Upper lobe of left lung (tissue), 6 donors: ENCODE measurements around the gene GABRB2. TPM values are rescaled to one million over a fixed set of nuclear protein-coding genes. Genes with fewer than 3 reads are reported as not detected.

Experiments used
- ATAC-seq, 2 donors: fragments of 200-7000 bp; cut with Tn5 transposase; one replicate each; pipeline ENCODE4 v1.9.1; 2022; ENCODE audit warnings: mild to moderate bottlenecking in 2 of 2, moderate library complexity in 2 of 2; ENCODE audit not compliant: low FRiP score in 2 of 2
- DNase-seq, 2 donors: peaks; one replicate each; pipeline ENCODE4 v3.0.0-alpha.2; 2019 to 2020
- H3K27ac ChIP-seq, 4 donors: fragments of 200-600 bp; sonication (generic); one replicate each; pipeline ENCODE4 v1.5.1; 2016 to 2019
- H3K27me3 ChIP-seq, 4 donors: fragments of 200-600 bp; sonication (generic); one replicate each; pipeline ENCODE4 v1.5.1; 2017 to 2019
- H3K36me3 ChIP-seq, 4 donors: fragments of 200-600 bp; sonication (generic); one replicate each; pipeline ENCODE4 v1.5.1; 2016 to 2019
- H3K4me1 ChIP-seq, 4 donors: fragments of 200-600 bp; sonication (generic); one replicate each; pipeline ENCODE4 v1.5.1; 2018 to 2019
- H3K4me3 ChIP-seq, 4 donors: fragments of 200-600 bp; sonication (generic); one replicate each; pipeline ENCODE4 v1.5.1; 2017 to 2019; ENCODE audit warnings: mild to moderate bottlenecking in 2 of 4, moderate library complexity in 1 of 4
- H3K9me3 ChIP-seq, 4 donors: fragments of 200-600 bp; sonication (generic); one replicate each; pipeline ENCODE4 v1.5.1; 2018 to 2019
- EP300 ChIP-seq, 4 donors: sonication (generic); formaldehyde crosslinking; IDR thresholded peaks; one replicate each; pipeline ENCODE4 v1.5.1; 2017; ENCODE audit warnings: antibody characterized with exemption in 4 of 4, control low read depth in 2 of 4
- POLR2A ChIP-seq, 4 donors: fragments of 450-650 bp; IDR thresholded peaks; one replicate each; pipeline ENCODE4 v1.5.1; 2016 to 2017; ENCODE audit warnings: antibody characterized with exemption in 4 of 4, mild to moderate bottlenecking in 2 of 4
- POLR2AphosphoS5 ChIP-seq, 2 donors: sonication (generic); formaldehyde crosslinking; IDR thresholded peaks; one replicate each; pipeline ENCODE4 v1.5.1; 2017; ENCODE audit warnings: antibody characterized with exemption in 2 of 2
- WGBS, 2 donors: methylation state at CpG; one replicate each; pipeline ENCODE4 v1.1.5; 2017 to 2018; 5-methylcytosine and 5-hydroxymethylcytosine counted together
- total RNA-seq, 6 donors: library from RNA; depleted of rRNA in 4 of 6; stranded (reverse); fragments of >200 nt in 4 of 6; gene quantifications; one replicate each; pipeline versions ENCODE4 v1.1.0 to v1.2.1, GENCODE V29; 2016 to 2021
- TF ChIP-seq, protein P1 (sequence below), 6 experiments: fragments of 450-650 bp in 4 of 6; fragments of 200-600 bp in 2 of 6; sonication (generic) in 2 of 6; IDR thresholded peaks; one replicate each; pipeline ENCODE4 v1.5.1; 2016 to 2019; ENCODE audit warnings: antibody characterized with exemption in 6 of 6
- donor health status: DM: no; HTN: no; CAD: no; lungs with moderate emphysema.
- donor health status: DM: no; HTN: yes; CAD: no; lungs with severe emphysema.

The GABRB2 gene
- total RNA-seq, 6 donors from 2014 or later = 0.39 to 1.5 (median 0.63) TPM; not detected in 1

- no peaks in the 10 kb centered on the region for H3K36me3 ChIP-seq
- no peaks in the 10 kb centered on the region for H3K27me3 ChIP-seq
- no peak overlapping the region for H3K27ac ChIP-seq
- H3K9me3 ChIP-seq = no peaks in the 10 kb centered on the region
- no peak overlapping the region for H3K4me3 ChIP-seq
- TF ChIP-seq EP300 (IDR thresholded peaks at IDR 0.05) = no peak
- TF ChIP-seq, protein P1, sequence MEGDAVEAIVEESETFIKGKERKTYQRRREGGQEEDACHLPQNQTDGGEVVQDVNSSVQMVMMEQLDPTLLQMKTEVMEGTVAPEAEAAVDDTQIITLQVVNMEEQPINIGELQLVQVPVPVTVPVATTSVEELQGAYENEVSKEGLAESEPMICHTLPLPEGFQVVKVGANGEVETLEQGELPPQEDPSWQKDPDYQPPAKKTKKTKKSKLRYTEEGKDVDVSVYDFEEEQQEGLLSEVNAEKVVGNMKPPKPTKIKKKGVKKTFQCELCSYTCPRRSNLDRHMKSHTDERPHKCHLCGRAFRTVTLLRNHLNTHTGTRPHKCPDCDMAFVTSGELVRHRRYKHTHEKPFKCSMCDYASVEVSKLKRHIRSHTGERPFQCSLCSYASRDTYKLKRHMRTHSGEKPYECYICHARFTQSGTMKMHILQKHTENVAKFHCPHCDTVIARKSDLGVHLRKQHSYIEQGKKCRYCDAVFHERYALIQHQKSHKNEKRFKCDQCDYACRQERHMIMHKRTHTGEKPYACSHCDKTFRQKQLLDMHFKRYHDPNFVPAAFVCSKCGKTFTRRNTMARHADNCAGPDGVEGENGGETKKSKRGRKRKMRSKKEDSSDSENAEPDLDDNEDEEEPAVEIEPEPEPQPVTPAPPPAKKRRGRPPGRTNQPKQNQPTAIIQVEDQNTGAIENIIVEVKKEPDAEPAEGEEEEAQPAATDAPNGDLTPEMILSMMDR (IDR thresholded peaks at IDR 0.05) = no peak
- no peak for TF ChIP-seq POLR2AphosphoS5 (IDR thresholded peaks at IDR 0.05)
- TF ChIP-seq POLR2A (IDR thresholded peaks at IDR 0.05) = no peak
- ATAC-seq (no peak), DNase-seq (no peak)
- H3K4me1 ChIP-seq = no peaks in the 10 kb centered on the region
These were observed 104.1 kb downstream of the GABRB2 start for GRCh38 chr5:161442471-161442870.

GRCh38 chr5:161432798-161433197, 113.7 kb downstream of the GABRB2 start:
- no peak overlapping the region for H3K4me3 ChIP-seq
- ATAC-seq = no peak
- no peaks in the 10 kb centered on the region for H3K9me3 ChIP-seq
- 59 to 71% methylated on average over 2 of the region's 2 CpGs for WGBS, 2 donors
- no peaks in the 10 kb centered on the region for H3K4me1 ChIP-seq
- no peak for DNase-seq
- TF ChIP-seq EP300 (IDR thresholded peaks at IDR 0.05) (no peak), POLR2A (IDR thresholded peaks at IDR 0.05) (no peak), POLR2AphosphoS5 (IDR thresholded peaks at IDR 0.05) (no peak)
- TF ChIP-seq, protein P1 (IDR thresholded peaks at IDR 0.05) = no peak
- H3K36me3 ChIP-seq = no peaks in the 10 kb centered on the region
- H3K27me3 ChIP-seq = no peaks in the 10 kb centered on the region
- no peak overlapping the region for H3K27ac ChIP-seq

GRCh38 chr5:161431963-161432362, 114.6 kb downstream of the GABRB2 start:
- WGBS, 2 donors = 71 to 85% methylated on average over 1 of the region's 1 CpG

DNA sequence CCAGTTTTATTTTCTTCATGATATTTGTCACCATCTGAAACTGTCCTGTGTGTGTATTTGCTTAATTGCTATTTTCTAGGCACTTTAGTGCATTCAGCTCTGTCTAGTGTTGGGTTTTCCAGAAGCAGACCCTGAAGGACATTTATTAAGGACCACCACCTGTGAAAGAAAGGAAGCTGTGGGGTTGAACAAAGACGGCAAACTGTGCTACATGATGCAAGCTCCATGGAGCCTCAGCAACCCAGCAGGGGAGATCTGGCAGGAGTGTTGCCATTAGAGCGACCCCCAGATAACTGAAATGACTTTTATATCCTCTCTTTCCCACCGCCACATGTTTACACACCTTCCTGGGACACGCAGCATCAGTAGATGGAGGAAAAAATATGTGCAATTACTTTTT, 125.5 kb downstream of the GABRB2 start:
- H3K27ac ChIP-seq = no peak overlapping the region
- H3K36me3 ChIP-seq = no peaks in the 10 kb centered on the region
- no peak for DNase-seq
- no peak for ATAC-seq
- WGBS, 2 donors = 73 to 75% methylated on average over 4 of the region's 4 CpGs
- no peaks in the 10 kb centered on the region for H3K27me3 ChIP-seq
- no peaks in the 10 kb centered on the region for H3K4me1 ChIP-seq
- H3K4me3 ChIP-seq = no peak overlapping the region
- TF ChIP-seq EP300 (IDR thresholded peaks at IDR 0.05) = no peak
- no peak for TF ChIP-seq POLR2AphosphoS5 (IDR thresholded peaks at IDR 0.05)
- no peak for TF ChIP-seq POLR2A (IDR thresholded peaks at IDR 0.05)
- TF ChIP-seq, protein P1 (IDR thresholded peaks at IDR 0.05) = no peak
- H3K9me3 ChIP-seq = peaks cover 0 to 10% (median 0%) of the 10 kb centered on the region in 4 donors

More at GRCh38 chr5:161431963-161432362, 114.6 kb downstream of the GABRB2 start:
- no peaks in the 10 kb centered on the region for H3K27me3 ChIP-seq
- ATAC-seq = no peak
- no peak overlapping the region for H3K4me3 ChIP-seq
- H3K4me1 ChIP-seq = no peaks in the 10 kb centered on the region
- TF ChIP-seq POLR2AphosphoS5 (IDR thresholded peaks at IDR 0.05) (no peak), EP300 (IDR thresholded peaks at IDR 0.05) (no peak), POLR2A (IDR thresholded peaks at IDR 0.05) (no peak)
- TF ChIP-seq, protein P1 (IDR thresholded peaks at IDR 0.05) = no peak
- no peaks in the 10 kb centered on the region for H3K9me3 ChIP-seq
- no peak overlapping the region for H3K27ac ChIP-seq
- no peaks in the 10 kb centered on the region for H3K36me3 ChIP-seq
- DNase-seq = no peak

DNA sequence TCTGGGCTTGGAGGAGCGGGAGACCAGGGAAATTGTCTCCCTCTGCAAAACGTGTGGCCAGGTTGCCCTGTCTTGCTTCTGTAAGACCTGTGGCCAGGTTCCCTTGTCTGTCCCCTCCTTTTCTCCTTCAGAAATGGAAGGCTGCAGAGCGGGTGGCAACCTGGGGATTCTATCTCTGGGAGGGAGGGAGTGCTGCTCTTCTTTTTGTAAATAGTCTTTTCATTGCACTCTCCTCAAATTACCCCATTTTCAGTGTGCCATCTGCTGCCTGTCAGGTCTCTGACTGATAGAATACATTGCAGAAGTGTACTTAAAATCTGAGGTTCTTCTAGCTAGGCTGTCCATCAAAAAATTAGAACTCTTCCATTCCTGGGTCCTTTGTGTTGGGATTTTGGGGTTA, 126.0 kb downstream of the GABRB2 start:
- H3K36me3 ChIP-seq = no peaks in the 10 kb centered on the region
- peaks cover 0 to 10% (median 0%) of the 10 kb centered on the region in 4 donors for H3K9me3 ChIP-seq
- H3K27me3 ChIP-seq = no peaks in the 10 kb centered on the region
- no peak overlapping the region for H3K4me3 ChIP-seq
- TF ChIP-seq EP300 (IDR thresholded peaks at IDR 0.05) = no peak
- no peak for TF ChIP-seq POLR2A (IDR thresholded peaks at IDR 0.05)
- DNase-seq (no peak), ATAC-seq (no peak)
- H3K4me1 ChIP-seq = no peaks in the 10 kb centered on the region
- no peak overlapping the region for H3K27ac ChIP-seq
- 54 to 68% methylated on average over 3 of the region's 3 CpGs for WGBS, 2 donors
